Limb (tissue), 2 donors: ENCODE measurements around the gene CAPN3.
"Not testable (repeated sequence)": the region's sequence is repeated elsewhere in the genome, so short reads cannot be mapped to it uniquely, and the experiment has no call there.

ENCODE experiments used
- DNase-seq, 2 donors: peaks; one replicate each; pipeline ENCODE4 v3.0.0-alpha.2; 2016; ENCODE audit errors: extremely low spot score in 2 of 2

Gene CAPN3

DNA sequence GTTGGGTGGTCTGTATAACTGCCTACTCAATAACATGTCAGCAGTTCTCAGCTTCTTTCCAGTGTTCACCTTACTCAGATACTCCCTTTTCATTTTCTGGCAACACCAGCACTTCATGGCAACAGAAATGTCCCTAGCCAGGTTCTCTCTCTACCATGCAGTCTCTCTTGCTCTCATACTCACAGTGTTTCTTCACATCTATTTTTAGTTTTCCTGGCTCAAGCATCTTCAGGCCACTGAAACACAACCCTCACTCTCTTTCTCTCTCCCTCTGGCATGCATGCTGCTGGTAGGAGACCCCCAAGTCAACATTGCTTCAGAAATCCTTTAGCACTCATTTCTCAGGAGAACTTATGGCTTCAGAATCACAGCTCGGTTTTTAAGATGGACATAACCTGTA is at the start of gene CAPN3:
Gene CAPN3, plus strand, starts transcription at position 253 of the 400 bp plus-strand sequence. CDS start 305 bp downstream, outside the sequence.
- no peak for DNase-seq

DNA sequence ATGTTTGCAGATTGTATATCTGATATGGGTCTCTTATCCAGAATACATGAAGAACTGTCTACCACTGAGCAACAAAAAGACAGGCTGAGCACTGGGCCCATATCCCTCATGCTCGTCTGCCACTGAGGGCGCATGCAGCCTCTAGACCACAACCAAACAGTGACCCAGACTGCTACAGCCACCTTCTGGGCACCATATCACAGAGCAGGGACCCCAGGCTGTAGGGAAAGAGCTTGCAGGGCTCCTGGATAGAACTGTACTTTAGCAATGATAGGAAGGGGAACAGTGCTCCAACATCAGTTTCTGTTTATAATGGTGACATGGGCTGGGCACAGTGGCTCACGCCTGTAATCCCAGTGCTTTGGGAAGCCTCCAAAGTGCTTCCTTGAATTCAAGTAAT is 45.8 kb upstream of the CAPN3 start:
- no peak for DNase-seq

DNA sequence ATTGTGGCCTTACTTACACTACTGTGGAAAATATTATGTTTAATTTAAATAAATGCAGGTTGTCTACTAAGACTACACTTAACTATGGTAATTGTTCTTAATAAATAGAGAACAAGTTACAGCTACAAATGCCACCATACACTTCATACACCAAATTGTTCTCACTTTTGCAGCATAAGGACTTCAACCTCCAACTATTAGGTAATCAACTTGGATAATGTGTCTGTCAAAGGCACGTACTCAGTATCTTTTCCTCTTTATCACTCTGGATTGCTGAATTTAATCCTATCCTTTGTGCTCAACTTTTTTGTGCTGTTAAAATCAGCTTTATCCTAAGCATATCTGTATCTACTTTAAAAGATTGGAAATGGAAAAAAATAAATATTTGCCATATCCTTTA is 44.5 kb upstream of the CAPN3 start:
- DNase-seq, result no peak

GRCh38 chr15:42315521-42315920 is 43.8 kb upstream of the CAPN3 start:
- DNase-seq, result no peak

DNA sequence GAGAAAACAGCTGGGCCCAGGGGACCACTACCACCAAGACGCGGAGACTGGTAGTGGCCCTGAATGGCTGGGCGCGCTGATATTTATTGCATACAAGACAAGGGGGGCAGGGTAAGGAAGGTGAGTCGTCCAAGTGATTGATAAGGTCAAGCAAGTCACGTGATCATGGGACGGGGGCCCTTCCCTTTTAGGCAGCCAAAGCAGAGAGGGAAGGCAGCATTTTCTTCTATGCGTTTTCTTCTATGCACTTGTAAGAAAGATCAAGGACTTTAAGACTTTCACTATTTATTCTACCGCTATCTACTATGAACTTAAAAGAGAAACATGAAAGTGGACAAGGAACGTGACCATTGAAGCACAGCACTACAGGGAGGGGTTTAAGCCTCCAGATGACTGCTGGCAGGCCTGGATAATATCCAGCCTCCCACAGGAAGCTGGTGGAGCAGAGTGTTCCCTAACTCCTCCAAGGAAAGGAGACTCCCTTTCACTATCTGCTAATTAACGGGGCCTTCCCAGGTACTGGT is 43.0 kb upstream of the CAPN3 start:
- DNase-seq, result not testable (repeated sequence)

DNA sequence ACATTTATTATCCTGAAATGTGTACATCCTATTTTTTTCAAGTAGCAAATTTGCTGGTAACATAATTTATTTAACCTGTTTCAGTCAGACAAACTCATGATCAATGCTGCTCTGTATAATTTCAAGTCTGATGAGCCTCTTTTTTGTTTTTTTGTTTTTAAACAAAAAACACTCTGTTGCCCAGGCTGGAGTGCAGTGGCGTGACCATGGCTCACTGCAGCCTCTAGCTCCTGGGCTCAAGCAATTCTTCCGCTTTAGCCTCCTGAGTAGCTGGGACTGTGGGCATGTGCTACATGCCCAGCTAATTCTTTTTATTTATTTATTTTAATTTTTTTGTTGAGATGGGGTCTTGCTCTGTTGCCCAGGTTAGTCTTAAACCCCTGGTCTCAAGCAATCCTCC is 40.1 kb upstream of the CAPN3 start:
- DNase-seq, result no peak

GRCh38 chr15:42324308-42324707 is 35.0 kb upstream of the CAPN3 start:
- no peak for DNase-seq

DNA sequence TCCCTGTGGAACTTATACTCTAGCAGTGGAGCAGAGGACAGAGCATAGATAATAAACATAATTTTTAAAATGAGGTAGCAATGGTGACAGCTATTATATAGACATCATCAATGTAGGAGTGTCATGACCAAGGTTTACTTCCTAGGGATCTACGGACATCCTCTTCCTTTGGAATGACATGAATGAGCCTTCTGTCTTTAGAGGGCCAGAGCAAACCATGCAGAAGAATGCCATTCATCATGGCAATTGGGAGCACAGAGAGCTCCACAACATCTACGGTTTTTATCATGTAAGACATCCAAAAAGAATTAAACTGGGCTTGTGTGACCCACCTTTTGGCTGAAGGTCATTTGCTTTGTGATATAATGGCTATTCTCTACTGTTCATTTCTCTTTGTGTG is 30.1 kb upstream of the CAPN3 start:
- DNase-seq, result no peak

DNA sequence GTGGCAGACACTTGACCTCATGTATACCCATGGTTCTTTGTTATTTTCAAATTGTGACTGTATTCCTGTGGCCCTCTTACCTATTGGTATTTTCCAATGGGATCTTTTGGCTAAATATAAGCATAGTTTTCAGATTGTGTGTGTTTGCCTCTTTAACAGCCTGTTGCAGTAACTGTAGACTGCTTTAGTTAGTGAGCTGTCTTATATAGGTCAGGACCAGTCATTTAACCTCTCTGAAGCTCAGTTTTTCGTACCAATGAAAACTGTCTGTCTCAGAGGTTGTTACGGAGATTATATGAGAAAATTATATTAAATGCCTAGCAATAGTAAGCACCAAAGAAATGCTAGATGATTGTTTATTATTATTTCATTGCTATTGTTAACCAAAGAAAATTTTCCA is 29.3 kb upstream of the CAPN3 start:
- DNase-seq, result no peak

DNA sequence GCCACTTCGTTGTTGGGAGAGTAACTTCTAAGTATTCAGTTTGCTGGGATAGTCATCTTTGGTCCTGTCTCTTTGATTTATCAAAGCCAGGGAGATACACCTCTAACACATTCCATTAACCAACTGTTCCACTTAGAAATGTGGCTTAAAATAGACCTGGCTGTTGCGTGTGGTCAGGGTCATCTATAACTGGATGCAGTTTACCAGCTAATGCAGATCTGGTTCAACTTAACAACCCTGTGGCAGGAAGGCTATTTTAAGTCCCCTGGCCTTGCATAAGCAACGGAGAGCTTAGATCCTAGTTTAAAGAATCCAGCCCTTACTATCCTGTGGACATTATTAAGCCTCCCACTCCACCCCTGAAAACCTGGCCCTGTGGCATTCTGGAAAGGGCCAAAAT is 28.1 kb upstream of the CAPN3 start:
- DNase-seq, result no peak

DNA sequence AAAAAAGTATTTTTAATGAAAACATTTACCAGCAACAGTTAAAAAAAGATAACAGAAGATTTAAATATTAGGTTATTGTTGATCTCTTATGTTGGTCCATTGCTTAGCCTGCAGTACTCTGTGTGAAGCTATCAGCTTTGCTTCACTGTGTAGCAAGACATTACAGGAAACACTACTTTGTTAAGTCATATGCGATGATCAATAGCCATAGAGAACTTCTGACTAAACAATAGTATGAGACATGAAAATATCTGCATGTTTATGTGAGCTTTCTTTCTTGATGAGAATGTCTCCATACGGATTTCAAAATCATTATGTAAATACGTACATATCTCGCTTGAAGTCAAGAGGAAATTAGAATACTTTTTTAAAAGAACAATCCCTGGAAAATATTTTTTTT is 27.0 kb upstream of the CAPN3 start:
- DNase-seq, result no peak

DNA sequence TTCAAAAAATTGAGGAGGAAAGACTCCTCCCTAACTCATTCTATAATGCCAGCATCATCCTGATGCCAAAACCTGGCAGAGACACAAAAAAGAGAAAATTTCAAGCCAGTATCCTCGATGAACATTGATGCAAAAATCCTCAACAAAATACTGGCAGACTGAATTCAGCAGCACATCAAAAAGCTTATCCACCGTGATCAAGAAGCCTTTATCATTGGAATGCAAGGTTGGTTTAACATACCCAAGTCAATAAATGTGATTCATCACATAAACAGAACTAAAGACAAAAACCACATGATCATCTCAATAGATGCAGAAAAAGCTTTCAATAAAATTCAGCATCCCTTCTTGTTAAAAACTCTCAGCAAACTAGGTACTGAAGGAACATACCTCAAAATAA is 24.2 kb upstream of the CAPN3 start:
- DNase-seq, result no peak

DNA sequence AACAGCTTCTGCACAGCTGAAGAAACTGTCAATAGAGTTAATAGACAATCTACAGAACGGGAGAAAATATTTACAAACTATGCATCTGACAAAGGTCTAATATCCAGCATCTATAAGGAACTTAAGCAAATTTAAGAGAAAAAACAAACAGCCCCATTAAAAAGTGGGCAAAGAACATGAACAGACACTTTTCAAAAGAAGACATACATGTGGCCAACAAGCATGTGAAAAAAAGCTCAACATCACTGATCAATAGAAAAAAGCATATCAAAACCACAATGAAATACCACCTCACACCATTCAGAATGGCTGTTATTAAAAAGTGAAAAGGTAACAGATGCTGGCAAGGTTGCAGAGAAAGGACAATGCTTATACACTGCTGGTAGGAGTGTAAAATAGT is 22.7 kb upstream of the CAPN3 start:
- not testable (repeated sequence) for DNase-seq

DNA sequence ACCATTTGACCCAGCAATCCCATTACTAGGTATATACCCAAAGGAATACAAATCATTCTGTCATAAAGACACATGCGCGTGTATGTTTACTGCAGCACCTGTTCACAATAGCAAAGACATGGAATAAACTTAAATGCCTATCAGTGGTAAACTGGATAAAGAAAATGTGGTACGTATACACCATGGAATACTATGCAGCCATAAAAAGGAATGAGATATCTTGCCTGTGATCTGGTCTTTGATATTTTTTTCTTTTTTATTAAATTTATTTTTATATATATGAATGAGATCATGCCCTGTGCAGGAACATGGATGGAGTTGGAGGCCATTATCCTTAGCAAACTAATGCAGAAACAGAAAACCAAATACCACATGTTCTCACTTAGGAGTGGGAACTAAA is 22.2 kb upstream of the CAPN3 start:
- not testable (repeated sequence) for DNase-seq

GRCh38 chr15:42338500-42338899 is 20.8 kb upstream of the CAPN3 start:
- no peak for DNase-seq

GRCh38 chr15:42343596-42344232 is 15.6 kb upstream of the CAPN3 start:
- no peak for DNase-seq

GRCh38 chr15:42344763-42345162 is 14.5 kb upstream of the CAPN3 start:
- no peak for DNase-seq

GRCh38 chr15:42345504-42345903 is 13.8 kb upstream of the CAPN3 start:
- no peak for DNase-seq

DNA sequence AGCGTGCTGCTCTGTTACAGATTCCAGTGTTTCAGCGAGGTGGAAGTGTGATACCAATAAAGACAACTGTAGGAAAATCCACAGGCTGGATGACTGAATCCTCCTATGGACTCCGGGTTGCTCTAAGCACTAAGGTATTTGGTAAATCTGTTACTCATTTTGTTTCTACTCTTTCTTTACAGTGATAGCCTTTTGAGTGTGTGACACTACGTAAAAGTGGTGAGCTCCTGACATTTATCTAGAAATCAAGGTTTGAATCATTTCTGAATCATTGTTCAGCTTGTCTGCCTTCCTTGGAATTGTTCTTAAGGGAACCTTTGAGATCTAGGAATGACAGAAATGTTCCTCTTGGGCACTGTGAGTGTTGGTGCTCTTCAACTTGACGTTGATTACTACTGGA is 11.2 kb upstream of the CAPN3 start:
- DNase-seq, result no peak

DNA sequence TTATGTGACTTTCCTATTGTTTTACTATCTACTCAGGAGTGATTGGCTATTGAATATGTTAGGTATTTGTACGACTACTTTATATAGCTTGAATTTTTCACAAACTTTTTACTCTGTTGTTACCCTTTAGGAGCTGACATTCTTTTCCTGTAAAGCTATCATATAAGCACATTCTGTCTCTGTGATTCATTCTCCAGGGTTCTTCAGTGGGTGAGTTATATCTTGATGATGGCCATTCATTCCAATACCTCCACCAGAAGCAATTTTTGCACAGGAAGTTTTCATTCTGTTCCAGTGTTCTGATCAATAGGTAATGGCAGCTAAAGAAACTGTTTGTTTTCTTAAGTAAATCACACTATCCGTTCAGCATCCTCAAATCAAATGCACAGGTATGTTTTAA is 10.1 kb upstream of the CAPN3 start:
- no peak for DNase-seq

DNA sequence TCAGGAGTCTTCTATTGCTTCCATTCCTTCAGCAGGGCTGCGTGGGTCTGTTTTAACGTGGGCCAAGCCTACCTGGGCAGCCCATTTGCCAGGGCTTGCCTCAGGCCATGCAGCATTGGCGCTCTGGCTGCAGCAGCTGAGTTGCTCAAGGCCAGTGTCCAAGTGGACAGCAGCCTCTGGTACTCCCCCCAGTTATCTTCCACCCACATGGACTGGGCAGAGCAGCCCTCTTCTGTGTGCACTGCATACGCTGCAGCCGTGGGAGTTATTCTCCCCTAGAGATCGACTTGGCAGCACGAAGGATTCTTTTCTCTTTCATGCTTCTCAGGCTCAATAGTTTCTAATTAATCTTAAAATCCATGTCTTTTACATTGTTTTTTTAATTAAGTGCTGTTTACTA is 6.9 kb upstream of the CAPN3 start:
- DNase-seq, result no peak

DNA sequence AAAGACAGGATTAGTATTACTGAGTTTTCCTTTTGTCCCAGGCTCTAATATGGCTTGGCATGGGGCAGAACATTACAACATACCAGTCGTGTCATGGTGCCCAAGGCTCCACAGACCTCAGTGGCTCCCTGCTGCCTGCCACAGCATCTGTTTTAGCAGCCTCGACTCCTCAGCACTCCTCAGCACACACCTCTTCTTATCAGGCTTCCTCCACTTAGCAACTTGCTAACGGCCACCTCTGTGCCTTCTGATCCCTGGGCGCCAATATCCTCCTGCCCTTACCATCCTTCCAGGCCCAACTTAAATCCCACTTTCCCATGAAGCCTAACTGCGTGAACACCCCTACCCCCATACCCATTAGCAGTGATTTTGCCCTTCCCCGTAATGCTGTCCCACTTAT is 6.2 kb upstream of the CAPN3 start:
- DNase-seq, result no peak

GRCh38 chr15:42354824-42355223 is 4.5 kb upstream of the CAPN3 start:
- no peak for DNase-seq

DNA sequence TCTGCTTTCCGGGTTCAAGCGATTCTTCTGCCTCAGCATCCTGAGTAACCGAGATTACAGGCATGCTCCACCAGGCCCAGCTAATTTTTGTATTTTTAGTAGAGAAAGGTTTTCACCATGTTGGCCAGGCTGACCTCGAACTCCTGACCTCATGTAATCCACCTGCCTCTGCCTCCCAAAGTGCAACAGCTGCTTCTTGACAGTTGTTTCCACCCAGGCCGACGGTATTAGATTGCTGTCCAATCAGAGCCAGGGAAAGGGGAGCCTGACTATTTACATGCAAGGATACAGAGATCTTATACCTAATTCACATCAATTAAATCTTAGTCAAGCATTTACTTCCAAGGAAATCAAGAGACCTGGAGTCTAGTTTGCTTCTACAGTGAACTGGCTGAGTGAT is 4.0 kb upstream of the CAPN3 start:
- no peak for DNase-seq
